Stomach smooth muscle (tissue), 2 donors: ENCODE measurements around the gene IFT57.
"Not testable (repeated sequence)": the region's sequence is repeated elsewhere in the genome, so short reads cannot be mapped to it uniquely, and the experiment has no call there.

ENCODE experiments used
- H3K27ac ChIP-seq: one replicate; pipeline ENCODE4 v1.7.0; 2013; ENCODE audit warnings: mild to moderate bottlenecking, low read length, inconsistent platforms
- H3K27me3 ChIP-seq, 2 donors: one replicate each; pipeline ENCODE4 v1.7.0; 2013; ENCODE audit warnings: low read length in 2 of 2; ENCODE audit not compliant: insufficient read depth in 2 of 2, control insufficient read depth in 1 of 2
- H3K36me3 ChIP-seq, 2 donors: one replicate each; pipeline ENCODE4 v1.7.0; 2013; ENCODE audit warnings: low read length in 2 of 2; ENCODE audit not compliant: control insufficient read depth in 2 of 2, insufficient read depth in 2 of 2
- H3K4me1 ChIP-seq: one replicate; pipeline ENCODE4 v1.7.0; 2013; ENCODE audit warnings: low read length; ENCODE audit not compliant: control insufficient read depth, insufficient read depth
- H3K4me3 ChIP-seq, 2 donors: one replicate each; pipeline ENCODE4 v1.7.0; 2013; ENCODE audit warnings: low read length in 2 of 2
- H3K9ac ChIP-seq, 2 donors: one replicate each; pipeline ENCODE4 v1.7.0; 2013; ENCODE audit warnings: low read length in 2 of 2, mild to moderate bottlenecking in 1 of 2
- H3K9me3 ChIP-seq, 2 donors: one replicate each; pipeline ENCODE4 v1.7.0; 2013; ENCODE audit warnings: low read length in 2 of 2; ENCODE audit not compliant: control insufficient read depth in 2 of 2
- donor health status: healthy.
- donor health status: Pancreatic carcinoma.

Gene IFT57

DNA sequence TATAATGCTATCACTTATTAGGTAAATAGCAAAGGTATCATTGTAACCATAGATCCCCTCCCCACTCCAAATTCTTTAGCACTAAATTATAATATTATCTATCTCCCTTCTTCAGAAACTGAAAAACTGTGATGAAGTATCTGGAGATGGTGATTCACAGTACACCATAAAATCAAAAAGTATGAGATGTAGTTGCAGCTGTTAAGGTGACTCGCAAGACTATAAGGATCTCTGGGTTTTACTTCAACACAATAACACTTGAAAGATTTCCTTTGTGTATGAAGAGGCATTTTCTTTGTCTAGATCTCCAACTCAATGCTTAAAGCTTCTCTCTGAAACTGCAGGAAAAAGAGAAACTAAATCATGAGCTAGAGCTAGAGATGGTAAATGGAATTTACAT is 46.9 kb downstream of the IFT57 start:
- H3K27ac ChIP-seq, result no peak overlapping the region
- H3K9me3 ChIP-seq, result no peaks in the 10 kb centered on the region
- no peaks in the 10 kb centered on the region for H3K36me3 ChIP-seq
- H3K4me1 ChIP-seq, result no peaks in the 10 kb centered on the region
- no peak overlapping the region for H3K9ac ChIP-seq
- no peaks in the 10 kb centered on the region for H3K27me3 ChIP-seq
- no peak overlapping the region for H3K4me3 ChIP-seq

DNA sequence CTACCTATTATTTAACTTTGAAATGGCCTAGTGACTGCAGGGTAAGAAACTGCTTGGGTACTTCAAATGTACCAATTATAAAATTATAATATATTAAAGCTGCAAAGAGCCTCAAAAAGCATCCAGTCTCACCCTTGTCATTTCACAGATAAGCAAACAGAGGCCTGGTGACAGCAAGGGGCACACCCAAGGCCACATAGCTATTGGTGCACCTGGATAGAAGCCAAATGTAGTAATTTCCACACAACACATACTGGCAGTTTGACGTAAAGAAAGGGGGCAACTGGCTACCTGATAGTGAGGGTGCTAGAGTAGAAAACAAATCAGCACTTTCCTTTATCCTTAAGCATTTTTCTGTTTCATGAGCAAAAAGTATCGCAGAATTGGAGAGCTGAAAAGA is 51.1 kb downstream of the IFT57 start:
- H3K4me3 ChIP-seq, result no peak overlapping the region
- H3K27me3 ChIP-seq, result no peaks in the 10 kb centered on the region
- no peak overlapping the region for H3K9ac ChIP-seq
- no peaks in the 10 kb centered on the region for H3K4me1 ChIP-seq
- H3K9me3 ChIP-seq, result no peaks in the 10 kb centered on the region
- H3K27ac ChIP-seq, result no peak overlapping the region
- peaks cover 0 to 2% of the 10 kb centered on the region in 2 donors for H3K36me3 ChIP-seq

- H3K36me3 ChIP-seq, result peaks cover 7 to 13% of the 10 kb centered on the region in 2 donors
- H3K27me3 ChIP-seq, result no peaks in the 10 kb centered on the region
- H3K4me1 ChIP-seq, result no peaks in the 10 kb centered on the region
- no peak overlapping the region for H3K4me3 ChIP-seq
- no peak overlapping the region for H3K9ac ChIP-seq
- H3K9me3 ChIP-seq, result no peaks in the 10 kb centered on the region
- H3K27ac ChIP-seq, result no peak overlapping the region
Observed at GRCh38 chr3:108164391-108164790, 57.8 kb downstream of the IFT57 start.

GRCh38 chr3:108159865-108160264 is 62.4 kb downstream of the IFT57 start:
- Histone ChIP-seq H3K9me3 (no peaks in the 10 kb centered on the region), H3K9ac (no peak overlapping the region), H3K4me1 (no peaks in the 10 kb centered on the region), H3K36me3 (peaks cover 6 to 7% of the 10 kb centered on the region in 2 donors), H3K27ac (no peak overlapping the region), H3K4me3 (no peak overlapping the region), H3K27me3 (no peaks in the 10 kb centered on the region)

- no peak overlapping the region for H3K9ac ChIP-seq
- H3K4me3 ChIP-seq, result no peak overlapping the region
- H3K36me3 ChIP-seq, result peaks cover 6 to 7% of the 10 kb centered on the region in 2 donors
- H3K9me3 ChIP-seq, result no peaks in the 10 kb centered on the region
- no peak overlapping the region for H3K27ac ChIP-seq
- H3K27me3 ChIP-seq, result no peaks in the 10 kb centered on the region
- no peaks in the 10 kb centered on the region for H3K4me1 ChIP-seq
Observed at GRCh38 chr3:108159105-108159504, 63.1 kb downstream of the IFT57 start.

DNA sequence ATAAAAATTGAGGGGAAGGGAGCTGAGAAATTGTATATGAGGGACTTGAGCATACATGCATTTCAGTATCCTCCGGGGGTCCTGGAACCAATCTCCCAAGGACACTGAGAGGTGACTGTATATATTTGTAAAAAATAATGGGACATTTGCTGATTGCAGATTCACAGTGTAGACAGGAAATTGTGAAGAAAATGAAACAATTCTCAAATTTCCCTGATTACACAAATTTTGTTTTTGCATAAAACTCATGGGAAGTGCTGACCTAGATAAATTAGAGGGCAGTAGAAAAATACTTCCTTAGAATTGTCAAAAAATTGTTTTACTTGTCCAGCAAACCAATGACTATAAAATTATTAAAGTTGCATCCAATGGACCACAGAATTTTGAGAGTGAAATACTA is 64.0 kb downstream of the IFT57 start:
- Histone ChIP-seq H3K9ac (no peak overlapping the region), H3K9me3 (no peaks in the 10 kb centered on the region), H3K4me1 (no peaks in the 10 kb centered on the region), H3K36me3 (peaks cover 6 to 7% of the 10 kb centered on the region in 2 donors), H3K27ac (no peak overlapping the region), H3K27me3 (no peaks in the 10 kb centered on the region), H3K4me3 (no peak overlapping the region)

GRCh38 chr3:108157273-108157672 is 65.0 kb downstream of the IFT57 start:
- no peak overlapping the region for H3K27ac ChIP-seq

GRCh38 chr3:108156312-108156853 is 65.8 kb downstream of the IFT57 start:
- peaks cover 0 to 3% of the 10 kb centered on the region in 2 donors for H3K36me3 ChIP-seq
- no peaks in the 10 kb centered on the region for H3K27me3 ChIP-seq
- H3K9me3 ChIP-seq, result no peaks in the 10 kb centered on the region
- H3K9ac ChIP-seq, result no peak overlapping the region
- H3K4me1 ChIP-seq, result no peaks in the 10 kb centered on the region
- H3K4me3 ChIP-seq, result no peak overlapping the region
- H3K27ac ChIP-seq, result no peak overlapping the region

More at GRCh38 chr3:108157273-108157672, 65.0 kb downstream of the IFT57 start:
- H3K27me3 ChIP-seq, result no peaks in the 10 kb centered on the region
- H3K4me1 ChIP-seq, result no peaks in the 10 kb centered on the region
- peaks cover 3 to 6% of the 10 kb centered on the region in 2 donors for H3K36me3 ChIP-seq
- no peak overlapping the region for H3K4me3 ChIP-seq
- H3K9ac ChIP-seq, result no peak overlapping the region
- H3K9me3 ChIP-seq, result no peaks in the 10 kb centered on the region

GRCh38 chr3:108155642-108156041 is 66.6 kb downstream of the IFT57 start:
- H3K9ac ChIP-seq, H3K27me3 ChIP-seq, H3K9me3 ChIP-seq, H3K4me3 ChIP-seq, H3K27ac ChIP-seq, H3K36me3 ChIP-seq, H3K4me1 ChIP-seq: not testable (repeated sequence)

GRCh38 chr3:108153451-108153981 is 68.7 kb downstream of the IFT57 start:
- Histone ChIP-seq H3K27me3 (no peaks in the 10 kb centered on the region), H3K4me3 (no peak overlapping the region)

DNA sequence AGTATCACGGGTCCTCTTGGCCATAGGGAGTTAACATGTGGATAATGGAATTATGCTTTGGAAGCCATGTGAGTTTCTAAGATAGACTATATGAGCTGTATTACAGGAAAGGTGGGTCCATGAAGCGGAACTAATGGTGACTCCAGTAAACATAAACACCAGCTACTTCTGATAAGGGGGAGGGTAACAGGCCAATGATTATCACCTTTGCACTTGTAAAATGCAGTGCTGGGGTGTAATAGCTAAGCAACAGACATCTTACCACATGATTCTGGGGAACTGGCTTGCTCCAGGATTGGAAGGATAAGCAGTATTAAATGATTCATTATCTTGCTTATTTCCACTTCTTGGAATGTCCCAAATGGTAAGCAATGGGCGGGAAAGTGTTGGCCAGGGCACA is 70.0 kb downstream of the IFT57 start:
- H3K4me1 ChIP-seq, result no peaks in the 10 kb centered on the region
- no peak overlapping the region for H3K27ac ChIP-seq
- no peaks in the 10 kb centered on the region for H3K36me3 ChIP-seq
- no peaks in the 10 kb centered on the region for H3K27me3 ChIP-seq
- no peaks in the 10 kb centered on the region for H3K9me3 ChIP-seq
- no peak overlapping the region for H3K9ac ChIP-seq
- no peak overlapping the region for H3K4me3 ChIP-seq

More at GRCh38 chr3:108153451-108153981, 68.7 kb downstream of the IFT57 start:
- Histone ChIP-seq H3K9me3 (no peaks in the 10 kb centered on the region), H3K4me1 (no peaks in the 10 kb centered on the region), H3K9ac (no peak overlapping the region), H3K36me3 (no peaks in the 10 kb centered on the region), H3K27ac (no peak overlapping the region)
